ENCODE results near the gene HEPHL1.
"Not testable (repeated sequence)": the region's sequence is repeated elsewhere in the genome, so short reads cannot be mapped to it uniquely, and the experiment has no call there.

HEPHL1 gene

DNA sequence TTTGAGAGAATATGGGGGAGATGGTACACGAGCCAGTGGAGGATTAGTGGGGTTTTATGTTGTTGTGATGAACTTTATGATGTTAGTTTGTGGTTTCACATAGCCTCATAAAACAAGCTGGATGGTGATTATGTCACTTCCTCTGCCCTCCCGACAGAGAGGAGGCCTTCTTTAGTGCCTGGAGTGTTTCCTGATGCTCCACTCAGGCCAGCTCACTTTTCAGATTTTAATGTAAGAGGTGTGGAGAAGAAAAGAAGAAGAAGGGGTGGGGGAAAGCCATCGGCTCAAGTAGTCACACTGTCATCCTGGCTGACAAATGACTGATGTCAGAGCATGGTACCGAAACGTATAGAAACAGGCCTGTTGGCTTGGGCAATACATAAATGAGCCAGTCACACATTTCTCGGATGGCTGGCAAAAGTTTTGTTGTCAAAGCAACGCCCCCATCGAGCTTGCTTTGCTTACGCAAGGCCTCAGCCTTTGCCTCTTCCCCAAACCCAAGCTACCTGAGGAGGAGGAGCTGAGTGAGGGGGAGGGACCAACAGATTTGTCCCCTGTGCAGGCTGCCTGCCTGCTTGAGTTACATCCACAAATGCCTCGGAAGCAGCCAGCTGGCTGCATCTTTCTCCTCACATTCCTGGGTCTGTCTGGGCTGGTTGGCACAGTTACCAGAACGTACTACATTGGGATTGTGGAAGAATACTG, at the start of gene HEPHL1:
Gene HEPHL1, plus strand, starts transcription at position 578 of the 705 bp plus-strand sequence. Its CDS starts 15 bp downstream, at position 593.
- DNase-seq = no peak

DNA sequence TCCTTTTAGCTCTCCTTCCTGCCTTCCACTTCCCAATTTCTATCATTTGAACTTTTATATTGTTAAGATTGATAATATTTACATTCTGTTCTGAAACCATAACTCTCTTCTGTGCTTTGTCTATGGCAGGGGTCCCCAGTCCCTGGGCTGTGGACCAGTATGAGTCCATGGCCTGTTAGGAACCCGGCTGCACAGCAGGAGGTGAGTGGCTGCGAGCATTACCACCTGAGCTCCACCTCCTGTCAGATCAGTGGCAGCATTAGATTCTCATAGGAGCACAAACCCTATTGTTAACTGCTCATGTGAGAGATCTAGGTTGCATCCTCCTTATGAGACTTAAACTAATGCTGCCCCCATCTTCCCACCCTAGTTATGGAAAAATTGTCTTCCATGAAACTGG, 48.4 kb upstream of the HEPHL1 start:
- no peak for DNase-seq

DNA sequence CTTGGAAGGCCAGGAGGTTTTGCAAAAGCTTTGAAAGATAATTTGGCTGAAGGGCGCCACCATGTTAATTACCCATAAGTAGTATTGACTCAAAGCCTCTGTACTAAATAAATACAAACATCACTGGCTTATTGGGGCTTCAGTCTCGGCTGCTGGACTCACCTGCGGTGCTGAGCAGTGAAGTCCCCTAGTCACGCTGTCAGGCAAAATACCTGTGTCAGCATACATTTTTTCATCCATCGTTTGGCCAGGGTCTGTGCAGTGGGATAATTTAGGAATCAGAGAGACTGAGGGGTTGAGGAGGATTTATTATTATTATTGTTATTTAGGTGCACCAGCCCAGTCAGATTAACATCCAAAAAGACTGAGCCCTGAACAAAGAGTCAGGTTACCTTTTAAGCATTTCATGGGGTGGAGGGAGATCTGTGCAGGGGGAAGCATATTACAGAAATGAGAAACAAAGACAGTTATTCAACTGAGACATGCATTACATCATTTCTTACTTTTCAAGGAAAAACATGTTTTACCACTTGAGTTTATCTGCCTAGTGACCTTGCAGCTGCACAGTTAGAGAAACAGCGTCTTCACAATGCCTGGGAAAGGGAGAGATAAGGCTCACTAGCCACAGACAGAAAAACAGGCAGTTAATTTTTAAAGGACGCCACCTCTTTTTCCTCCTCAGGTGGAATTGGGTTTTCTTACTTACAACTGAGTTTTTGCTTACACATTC, 47.7 kb upstream of the HEPHL1 start:
- DNase-seq = not testable (repeated sequence)

DNA sequence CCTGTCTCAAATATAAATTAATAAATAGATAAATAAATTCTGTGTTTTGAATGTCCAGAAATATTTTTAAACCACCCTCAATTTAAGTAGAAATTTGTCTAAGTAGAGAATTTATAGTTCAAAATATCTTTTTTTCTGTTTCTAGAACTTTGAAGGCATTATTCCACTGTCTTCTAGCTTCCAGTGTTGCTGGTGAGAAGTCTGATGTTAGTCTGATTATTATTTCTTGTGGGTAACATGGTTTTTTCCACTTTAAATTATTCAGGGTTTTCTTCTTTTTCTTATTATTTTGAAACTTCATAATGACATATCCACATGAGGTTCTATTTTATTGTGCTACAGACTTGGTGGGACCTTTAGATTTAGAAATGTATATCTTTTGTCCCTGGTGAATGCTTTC, 46.4 kb upstream of the HEPHL1 start:
- no peak for DNase-seq

DNA sequence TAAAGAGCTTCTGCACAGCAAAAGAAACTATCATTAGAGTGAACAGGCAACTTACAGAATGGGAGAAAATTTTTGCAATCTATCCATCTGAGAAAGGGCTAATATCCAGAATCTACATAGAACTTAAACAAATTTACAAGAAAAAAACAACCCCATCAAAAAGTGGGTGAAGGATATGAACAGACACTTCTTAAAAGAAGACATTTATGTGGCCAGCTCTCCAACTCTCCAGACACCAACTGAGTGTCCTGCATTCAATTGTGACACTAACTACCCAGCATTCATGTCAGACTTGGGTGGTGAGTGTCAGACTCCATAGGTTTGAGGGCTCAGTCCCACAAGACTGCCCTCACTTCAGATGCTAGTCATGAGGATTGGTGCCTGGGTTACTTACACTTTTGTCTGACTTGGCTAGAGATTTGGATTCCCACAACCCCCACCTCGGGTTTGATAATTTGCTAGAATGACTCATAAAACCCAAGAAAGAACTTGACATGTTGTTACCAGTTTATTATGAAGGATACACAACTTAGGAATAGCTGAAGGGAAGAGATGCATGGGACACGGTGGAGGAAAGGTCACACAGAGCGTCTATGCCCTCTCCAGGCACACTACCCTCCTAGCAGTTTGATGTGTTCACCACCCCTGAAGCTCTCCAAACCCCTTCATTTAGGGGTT, 44.4 kb upstream of the HEPHL1 start:
- not testable (repeated sequence) for DNase-seq

- DNase-seq = no peak
Observed at GRCh38 chr11:93983542-93984195, 37.5 kb upstream of the HEPHL1 start.

DNA sequence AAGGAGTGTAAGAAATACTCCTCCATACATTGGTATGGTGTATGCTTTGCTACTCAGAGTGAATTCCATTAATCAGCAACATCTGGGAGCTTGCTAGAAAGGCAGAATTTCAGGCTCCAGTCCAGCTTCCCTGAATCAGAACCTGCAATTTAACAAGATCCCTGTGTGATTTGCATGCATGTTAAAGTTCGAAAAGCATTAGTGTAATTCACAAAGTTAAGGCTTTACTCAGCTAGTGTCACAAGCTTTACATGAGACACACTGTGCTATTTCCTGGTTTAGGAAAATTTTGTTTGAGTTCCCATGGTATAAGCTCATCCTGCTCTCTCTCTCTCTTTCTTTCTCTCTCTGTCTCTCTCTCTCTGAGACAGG, 37.0 kb upstream of the HEPHL1 start:
- DNase-seq = no peak

GRCh38 chr11:93984936-93985335, 36.2 kb upstream of the HEPHL1 start:
- no peak for DNase-seq

DNA sequence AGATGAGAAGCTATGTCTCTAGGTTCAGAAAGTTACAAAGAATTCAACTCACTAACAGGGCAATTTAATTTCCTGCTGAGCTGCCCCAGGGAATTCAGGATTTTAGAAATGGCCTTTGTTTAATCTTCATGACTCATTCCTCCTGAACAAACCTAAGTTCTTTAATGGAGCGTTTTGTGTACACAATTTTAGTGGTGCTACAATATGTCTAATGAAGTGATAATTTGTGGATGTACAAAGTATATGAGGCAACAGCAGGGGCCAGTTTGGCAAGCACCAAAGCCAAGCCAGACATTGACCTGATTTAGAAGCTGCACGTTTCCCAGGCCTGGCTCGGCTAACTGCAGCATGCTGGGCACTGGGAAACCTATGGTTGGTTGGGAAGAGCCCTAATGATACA, 34.4 kb upstream of the HEPHL1 start:
- DNase-seq = no peak

DNA sequence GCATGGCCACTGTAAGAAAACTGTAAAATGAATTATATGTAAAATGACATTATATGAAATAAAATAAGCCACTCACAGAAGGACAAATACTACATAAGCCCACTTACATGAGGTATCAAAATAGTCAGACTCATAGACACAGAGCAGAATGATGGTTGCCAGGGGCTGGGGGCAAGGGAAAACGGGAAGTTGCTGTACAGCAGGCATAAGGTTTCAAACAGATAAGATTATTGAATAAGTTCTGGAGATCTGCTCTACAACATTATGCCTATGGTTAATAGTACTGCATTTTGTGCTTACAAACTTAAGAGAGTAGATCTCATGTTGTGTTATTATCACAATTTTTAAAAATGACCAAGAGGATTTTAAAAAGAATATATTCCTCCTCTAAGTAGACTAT, 32.7 kb upstream of the HEPHL1 start:
- no peak for DNase-seq

- no peak for DNase-seq
Observed at GRCh38 chr11:93988912-93989311, 32.2 kb upstream of the HEPHL1 start.

DNA sequence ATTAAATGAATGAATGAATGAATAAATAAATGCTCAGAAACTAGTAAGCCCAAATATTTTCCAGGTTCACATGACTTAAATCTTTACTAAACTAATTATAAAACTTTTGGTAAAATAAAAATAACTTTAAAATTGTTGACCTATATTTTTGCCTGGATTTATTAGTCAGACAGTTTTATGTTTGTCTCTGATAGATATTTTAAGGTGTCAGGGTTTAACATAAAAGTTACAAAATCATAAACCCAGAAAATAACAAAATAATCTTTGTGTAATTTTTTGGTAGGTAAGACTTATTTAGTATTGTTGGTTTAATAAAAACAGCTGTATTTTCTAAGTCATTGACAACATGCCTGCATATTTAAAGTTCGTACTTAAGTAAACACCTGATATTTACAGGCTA, 27.4 kb upstream of the HEPHL1 start:
- no peak for DNase-seq

DNA sequence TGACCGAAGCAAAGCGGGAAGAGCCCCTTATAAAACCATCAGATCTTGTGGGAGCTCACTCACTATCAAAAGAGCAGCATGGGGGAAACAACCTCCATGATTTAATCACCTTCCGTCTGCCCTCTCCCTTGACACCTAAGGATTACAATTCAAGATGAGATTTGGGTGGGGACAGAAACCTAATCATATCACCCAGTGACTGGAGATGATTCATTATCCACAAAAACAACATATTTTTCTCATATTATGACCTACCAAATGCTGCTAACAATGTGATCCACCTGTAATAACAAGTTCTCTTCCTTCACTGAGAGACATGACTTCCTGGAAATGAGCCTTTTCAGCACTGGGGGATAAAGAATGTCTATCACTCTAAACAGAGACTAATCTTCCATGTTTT, 23.4 kb upstream of the HEPHL1 start:
- DNase-seq = no peak

DNA sequence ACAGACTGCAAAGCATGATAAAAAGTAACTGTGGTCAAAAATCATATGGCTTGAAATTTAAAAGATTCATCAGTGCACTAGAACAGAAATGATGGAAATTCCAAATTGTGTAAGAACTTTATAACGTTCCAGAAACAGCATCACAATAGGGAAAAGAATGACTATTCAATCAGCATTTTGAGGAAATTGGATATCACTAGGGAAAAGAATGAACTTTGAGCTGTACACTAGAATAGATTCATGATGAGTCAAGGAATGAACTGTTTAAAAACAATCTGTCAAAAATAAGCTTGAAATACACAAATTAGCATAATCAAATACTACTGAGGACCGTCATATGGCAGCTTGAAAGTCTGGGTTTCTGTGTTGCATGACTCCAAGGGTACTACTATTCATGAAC, 20.5 kb upstream of the HEPHL1 start:
- DNase-seq = no peak

- no peak for DNase-seq
Observed at GRCh38 chr11:94002226-94002625, 18.9 kb upstream of the HEPHL1 start.

DNA sequence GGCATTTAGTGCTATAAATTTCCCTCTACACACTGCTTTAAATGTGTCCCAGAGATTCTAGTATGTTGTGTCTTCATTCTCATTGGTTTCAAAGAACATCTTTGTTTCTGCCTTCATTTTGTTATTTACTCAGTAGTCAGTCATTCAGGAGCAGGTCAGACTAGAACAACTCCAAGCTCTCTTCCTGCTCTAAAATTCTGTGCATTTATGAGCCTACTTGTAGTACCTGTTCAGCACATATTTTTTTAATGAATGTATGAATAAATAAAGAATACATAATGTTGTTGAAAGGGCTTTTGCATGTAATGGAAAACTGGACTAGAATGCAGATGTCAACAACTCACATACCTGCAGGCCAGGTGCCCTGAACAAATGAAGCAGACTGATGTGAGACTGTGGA, 13.7 kb upstream of the HEPHL1 start:
- no peak for DNase-seq

DNA sequence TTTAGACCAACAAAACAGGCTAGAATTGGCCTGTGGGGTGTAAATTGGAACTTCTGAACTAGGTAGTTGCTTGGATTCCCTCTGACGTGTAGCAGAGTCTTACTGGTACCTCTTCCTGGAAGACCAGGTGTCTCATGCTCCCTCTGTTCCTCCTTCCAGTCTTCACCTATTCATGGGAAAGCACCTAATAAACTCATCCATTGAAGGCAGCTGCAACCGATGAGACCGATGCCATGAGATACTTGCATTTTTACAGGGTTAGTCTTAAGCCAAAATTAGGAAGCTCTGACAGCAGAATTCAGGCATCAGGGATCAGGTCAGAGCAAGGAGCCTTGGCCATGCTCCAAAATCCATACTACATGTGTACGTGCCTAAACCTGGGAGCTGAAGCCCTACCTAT, 13.2 kb upstream of the HEPHL1 start:
- DNase-seq = no peak

DNA sequence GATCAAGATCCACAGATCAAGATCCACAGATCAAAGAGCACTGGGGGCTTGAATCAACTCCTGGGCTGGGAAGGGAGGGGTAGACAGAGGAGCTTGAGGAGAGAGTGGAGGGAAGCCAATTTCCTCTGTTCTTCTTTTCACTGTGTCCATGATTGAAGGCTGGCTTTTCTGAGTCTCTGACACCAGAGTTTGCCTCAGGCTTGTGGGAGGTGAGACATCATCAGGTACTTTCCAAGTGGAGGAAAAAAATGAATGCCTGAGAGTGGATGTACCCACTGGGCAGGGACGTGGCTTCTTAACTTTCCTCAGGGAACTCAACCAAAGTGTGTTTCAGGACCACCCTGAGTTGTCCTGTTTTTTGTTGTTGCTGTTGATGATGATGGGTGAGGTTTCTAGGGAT, 11.0 kb upstream of the HEPHL1 start:
- DNase-seq = no peak

- DNase-seq = no peak
Observed at GRCh38 chr11:94011478-94011877, 9.7 kb upstream of the HEPHL1 start.

GRCh38 chr11:94017446-94017845, 3.7 kb upstream of the HEPHL1 start:
- DNase-seq = no peak

DNA sequence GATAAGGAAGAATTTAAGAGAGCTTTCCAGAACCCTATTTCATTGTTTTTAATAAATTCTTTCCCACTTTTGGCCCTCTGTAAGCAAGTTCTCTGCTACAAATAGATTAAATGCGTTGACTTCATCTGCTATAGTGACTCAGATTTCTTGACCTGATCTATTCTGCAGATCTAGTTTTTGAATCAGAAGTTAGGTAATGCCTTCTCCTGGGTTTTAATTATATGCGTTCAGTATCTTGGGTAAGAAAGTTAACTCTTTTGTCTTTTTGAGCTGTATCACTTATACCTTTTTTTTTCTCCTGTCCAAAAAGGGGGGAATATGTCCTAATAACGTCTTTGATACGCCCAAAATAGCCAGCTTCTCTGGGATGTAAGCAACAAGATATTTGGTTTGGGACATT, 2.4 kb upstream of the HEPHL1 start:
- no peak for DNase-seq

DNA sequence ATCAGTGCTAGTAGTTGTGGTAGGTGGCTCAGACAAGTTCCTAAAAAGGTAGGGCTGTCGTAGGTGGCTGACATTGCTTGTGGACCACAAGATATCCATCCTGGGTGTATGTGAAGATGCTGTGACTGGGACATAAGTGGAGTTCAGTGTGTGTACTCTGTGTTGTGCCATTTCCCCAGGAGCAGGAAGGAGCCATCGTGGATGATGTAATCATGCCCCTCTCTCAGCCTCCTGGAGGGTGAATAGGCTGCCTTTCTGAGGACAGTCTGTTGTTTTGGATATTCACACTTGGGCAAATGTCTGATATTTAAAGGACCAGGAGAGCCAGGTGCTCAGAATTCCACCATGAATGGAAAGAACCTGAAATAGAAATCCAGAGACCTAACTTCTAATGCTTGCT, 2.7 kb downstream of the HEPHL1 start:
- no peak for DNase-seq

GRCh38 chr11:94024547-94024946, 3.4 kb downstream of the HEPHL1 start:
- DNase-seq = no peak

Data from stimulated activated CD4-positive, alpha-beta T cell treated with anti-CD3 and anti-CD28 coated beads, Interleukin-1b, Interleukin-23, amount 100 ng/mL, for 48 hours (primary cell).